Measurements from ENCODE around the gene EPHA5.
A peak's percentile ranks its signal among the peaks of the same experiment; 100 is the strongest.

EPHA5 gene

DNA sequence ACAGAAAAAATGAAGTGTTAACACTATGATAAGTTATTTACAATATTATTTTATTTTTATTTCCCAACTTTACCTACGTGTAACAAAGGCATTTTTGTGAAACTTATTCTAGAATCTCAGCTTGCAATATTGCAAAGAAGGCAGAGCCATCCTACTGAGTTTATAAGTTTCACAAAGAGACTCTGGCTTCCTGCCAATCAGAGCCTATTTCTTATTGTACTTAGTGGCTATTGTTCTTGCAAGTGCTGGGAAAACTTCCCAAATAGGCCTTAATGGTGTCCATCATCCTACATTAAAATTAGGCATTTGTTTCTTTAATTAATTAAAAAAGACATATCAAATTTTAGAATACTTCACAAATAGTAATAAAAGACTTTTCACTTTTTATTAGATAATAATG lies 233.2 kb downstream of the EPHA5 start:
- H3K4me3 ChIP-seq (ENCODE audit: low read depth, low read length) = no peak overlapping the region
- TF ChIP-seq, protein P1, sequence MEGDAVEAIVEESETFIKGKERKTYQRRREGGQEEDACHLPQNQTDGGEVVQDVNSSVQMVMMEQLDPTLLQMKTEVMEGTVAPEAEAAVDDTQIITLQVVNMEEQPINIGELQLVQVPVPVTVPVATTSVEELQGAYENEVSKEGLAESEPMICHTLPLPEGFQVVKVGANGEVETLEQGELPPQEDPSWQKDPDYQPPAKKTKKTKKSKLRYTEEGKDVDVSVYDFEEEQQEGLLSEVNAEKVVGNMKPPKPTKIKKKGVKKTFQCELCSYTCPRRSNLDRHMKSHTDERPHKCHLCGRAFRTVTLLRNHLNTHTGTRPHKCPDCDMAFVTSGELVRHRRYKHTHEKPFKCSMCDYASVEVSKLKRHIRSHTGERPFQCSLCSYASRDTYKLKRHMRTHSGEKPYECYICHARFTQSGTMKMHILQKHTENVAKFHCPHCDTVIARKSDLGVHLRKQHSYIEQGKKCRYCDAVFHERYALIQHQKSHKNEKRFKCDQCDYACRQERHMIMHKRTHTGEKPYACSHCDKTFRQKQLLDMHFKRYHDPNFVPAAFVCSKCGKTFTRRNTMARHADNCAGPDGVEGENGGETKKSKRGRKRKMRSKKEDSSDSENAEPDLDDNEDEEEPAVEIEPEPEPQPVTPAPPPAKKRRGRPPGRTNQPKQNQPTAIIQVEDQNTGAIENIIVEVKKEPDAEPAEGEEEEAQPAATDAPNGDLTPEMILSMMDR (conservative IDR thresholded peaks at IDR 0.05; ENCODE audit: low read depth, low read length) = no peak
- DNase-seq (ENCODE audit: low read depth) = peak; percentile 25

DNA sequence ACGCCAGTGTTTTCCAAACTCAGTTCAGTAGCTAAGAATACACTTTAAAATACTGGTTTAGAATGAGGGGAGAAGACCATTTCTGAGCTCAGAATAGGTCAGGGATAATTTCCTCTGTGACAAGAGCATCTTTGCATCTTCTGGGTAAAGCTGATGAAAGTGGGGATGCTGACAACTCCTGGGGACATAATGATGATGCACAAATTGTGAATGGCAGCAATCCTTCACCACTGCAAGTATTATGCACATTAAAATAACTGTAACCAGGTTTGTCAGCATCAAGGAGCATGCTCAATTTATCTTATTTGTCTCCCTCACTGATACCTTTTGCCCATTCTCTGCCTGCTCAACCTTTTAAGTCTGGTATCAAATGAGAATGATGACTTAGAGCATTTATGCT lies 248.2 kb downstream of the EPHA5 start:
- TF ChIP-seq, protein P1 (conservative IDR thresholded peaks at IDR 0.05; ENCODE audit: low read depth, low read length) = no peak
- no peak for DNase-seq (ENCODE audit: low read depth)
- H3K4me3 ChIP-seq (ENCODE audit: low read depth, low read length) = no peak overlapping the region

DNA sequence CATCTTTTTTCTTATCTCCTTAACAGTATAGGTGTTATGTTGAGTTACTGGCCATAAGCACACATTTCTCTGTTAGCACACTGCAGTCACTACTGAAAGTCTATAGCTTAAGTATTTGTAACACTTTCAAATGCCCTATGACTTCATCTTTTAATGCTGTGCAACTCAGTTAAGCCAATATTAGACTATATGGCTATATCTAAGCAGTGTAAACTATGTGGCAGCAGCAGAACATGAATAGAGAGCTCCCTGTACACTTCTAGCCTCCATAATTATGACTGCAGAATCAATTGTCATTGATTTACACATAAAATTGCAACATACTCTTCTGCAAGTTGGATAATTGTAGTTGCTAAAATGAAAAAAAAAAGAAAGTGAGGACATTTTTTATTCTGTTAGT lies 250.3 kb downstream of the EPHA5 start:
- TF ChIP-seq, protein P1 (conservative IDR thresholded peaks at IDR 0.05; ENCODE audit: low read depth, low read length) = no peak
- H3K4me3 ChIP-seq (ENCODE audit: low read depth, low read length) = no peak overlapping the region
- no peak for DNase-seq (ENCODE audit: low read depth)

DNA sequence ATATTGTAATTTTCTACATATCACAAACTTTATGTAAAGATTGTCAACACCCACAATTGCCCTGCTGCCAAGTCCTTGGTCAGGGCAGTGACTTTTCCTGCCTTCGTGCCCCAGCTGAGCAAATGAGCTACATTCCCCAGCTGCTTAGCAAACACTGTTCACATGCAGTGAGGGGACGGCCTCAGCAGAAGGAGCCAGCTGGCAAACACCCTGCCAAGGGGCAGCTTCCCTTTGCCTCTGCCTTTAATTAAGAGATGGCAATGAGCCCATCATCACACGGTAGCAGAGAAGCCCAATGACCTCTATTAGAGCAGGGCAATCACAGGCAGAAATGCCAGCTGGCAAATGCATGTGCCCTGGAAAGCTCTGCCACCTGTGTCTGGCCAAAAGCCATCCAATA lies 253.4 kb downstream of the EPHA5 start:
- H3K4me3 ChIP-seq (ENCODE audit: low read depth, low read length) = no peak overlapping the region
- TF ChIP-seq, protein P1 (conservative IDR thresholded peaks at IDR 0.05; ENCODE audit: low read depth, low read length) = no peak
- peak; percentile 13 for DNase-seq (ENCODE audit: low read depth)

DNA sequence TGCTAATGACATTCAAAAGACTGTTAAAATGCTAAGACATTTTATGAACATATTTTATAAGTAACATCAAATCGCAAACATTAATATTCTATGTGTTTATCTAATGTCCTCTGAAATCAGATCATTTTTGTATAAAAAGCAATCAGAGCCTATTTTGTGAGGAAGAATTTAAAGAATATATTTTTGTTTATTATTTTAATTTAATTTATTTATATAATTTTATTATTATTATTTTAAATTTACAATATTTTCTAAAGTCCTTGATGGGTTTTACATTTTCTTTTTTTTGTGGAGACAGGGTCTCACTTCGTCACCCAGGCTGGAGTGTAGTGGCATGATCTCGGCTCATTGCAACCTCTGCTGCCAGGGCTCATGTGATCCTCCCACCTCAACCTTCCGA lies 262.8 kb downstream of the EPHA5 start:
- TF ChIP-seq, protein P1 (conservative IDR thresholded peaks at IDR 0.05; ENCODE audit: low read depth, low read length) = no peak
- no peak overlapping the region for H3K4me3 ChIP-seq (ENCODE audit: low read depth, low read length)
- DNase-seq (ENCODE audit: low read depth) = no peak

DNA sequence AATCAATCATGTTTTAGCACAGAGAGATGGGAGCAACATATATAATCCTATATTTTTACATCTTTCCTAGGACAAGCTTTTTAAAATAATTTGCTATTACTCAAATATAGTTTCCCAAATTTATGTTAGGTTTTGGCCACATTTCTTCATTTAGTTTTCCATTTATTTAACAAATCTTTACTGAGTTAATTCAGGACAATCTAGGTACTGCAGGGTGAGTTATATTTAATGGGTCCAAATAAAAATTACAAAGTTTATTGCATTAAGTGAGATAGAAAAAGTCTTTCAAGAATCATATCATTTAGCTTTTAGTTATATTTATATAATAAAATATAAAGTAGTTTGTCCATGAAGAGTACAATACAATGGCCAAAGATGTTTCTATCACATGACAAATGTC lies 269.2 kb downstream of the EPHA5 start:
- H3K4me3 ChIP-seq (ENCODE audit: low read depth, low read length) = no peak overlapping the region
- TF ChIP-seq, protein P1 (conservative IDR thresholded peaks at IDR 0.05; ENCODE audit: low read depth, low read length) = no peak
- no peak for DNase-seq (ENCODE audit: low read depth)

DNA sequence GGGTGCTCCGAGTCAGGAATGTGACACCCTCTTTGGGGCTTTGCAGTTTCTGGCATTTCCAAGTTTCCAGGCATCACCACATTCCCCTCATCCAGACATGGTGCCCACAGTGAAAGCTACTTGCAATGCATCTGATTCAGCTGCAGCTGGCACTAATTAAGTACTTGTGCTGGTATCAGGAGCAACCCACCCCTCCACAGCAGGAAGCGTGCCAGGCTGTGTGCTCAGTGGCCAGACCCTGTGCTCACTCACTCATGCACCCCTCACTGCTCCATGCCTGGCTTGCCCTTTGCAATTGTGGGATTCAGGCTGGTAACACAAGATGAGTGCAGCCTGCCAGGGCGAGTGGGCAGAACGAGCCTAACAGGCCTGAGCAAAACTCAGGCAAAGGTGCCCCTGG lies 271.2 kb downstream of the EPHA5 start:
- TF ChIP-seq, protein P1 (conservative IDR thresholded peaks at IDR 0.05; ENCODE audit: low read depth, low read length) = no peak
- H3K4me3 ChIP-seq (ENCODE audit: low read depth, low read length) = no peak overlapping the region
- no peak for DNase-seq (ENCODE audit: low read depth)
